HL-60 (cell line): ENCODE results near the gene OTOL1.

Experiments
- DNase-seq, 2 experiments: peaks; one replicate each; pipeline ENCODE4 v3.0.0-alpha.2; 2010 to 2020; ENCODE audit warnings: low read depth in 1 of 2, low spot score in 1 of 2
- H3K27ac ChIP-seq: fragments of 250-450 bp; sonication (Bioruptor Pico); replicated peaks from 2 replicates; pipeline ENCODE4 v1.5.1; 2020; ENCODE audit warnings: mild to moderate bottlenecking, moderate library complexity
- H3K27me3 ChIP-seq: fragments of 250-450 bp; sonication (Bioruptor Pico); 2 replicates; pipeline ENCODE4 v1.5.1; 2021; ENCODE audit warnings: mild to moderate bottlenecking, moderate library complexity; ENCODE audit not compliant: insufficient read depth, poor library complexity, severe bottlenecking
- H3K4me3 ChIP-seq: replicated peaks from 2 replicates; pipeline ENCODE4 v1.5.1; 2011; ENCODE audit warnings: mild to moderate bottlenecking, control low read depth, low read length; ENCODE audit not compliant: insufficient read depth
- CTCF ChIP-seq: IDR thresholded peaks from one replicate; pipeline ENCODE4 v1.5.1; 2011; ENCODE audit warnings: low read length, control low read depth, inconsistent platforms; ENCODE audit not compliant: insufficient read depth
- GABPA ChIP-seq: IDR thresholded peaks from 2 replicates; pipeline ENCODE4 v1.6.1; 2012; ENCODE audit warnings: low read depth
- POLR2AphosphoS5 ChIP-seq: IDR thresholded peaks from 2 replicates; pipeline ENCODE4 v1.6.1; 2012; ENCODE audit warnings: low read depth
- SPI1 ChIP-seq: IDR thresholded peaks from 2 replicates; pipeline ENCODE4 v1.6.1; 2012; ENCODE audit warnings: low read depth, mild to moderate bottlenecking, borderline replicate concordance
- TF ChIP-seq, protein P1 (sequence below): IDR thresholded peaks from 2 replicates; pipeline ENCODE4 v1.6.1; 2012; ENCODE audit warnings: low read depth; ENCODE audit not compliant: insufficient replicate concordance

Gene OTOL1

DNA sequence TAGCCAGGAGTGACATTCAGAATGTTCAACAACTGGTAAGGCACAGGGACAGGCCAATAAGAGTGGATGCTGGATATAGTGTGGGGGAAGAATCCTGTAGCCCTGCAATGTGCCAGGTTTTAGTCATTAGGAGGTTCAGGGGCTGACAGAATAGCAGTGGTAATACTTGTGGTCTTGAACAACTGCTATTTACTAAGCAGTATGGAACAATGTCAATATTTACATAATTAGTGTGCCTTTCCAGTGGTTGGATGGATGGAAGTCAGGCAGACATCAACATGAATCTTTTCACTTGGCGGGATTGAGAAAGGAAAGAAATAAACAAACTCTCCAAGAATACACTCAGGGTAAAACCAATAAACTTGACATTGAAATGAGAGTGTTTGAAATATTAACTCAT lies 55.1 kb downstream of the OTOL1 start:
- Histone ChIP-seq H3K27me3 (no peaks in the 10 kb centered on the region), H3K27ac (no peak overlapping the region), H3K4me3 (no peak overlapping the region)
- TF ChIP-seq POLR2AphosphoS5 (no peak), SPI1 (no peak), GABPA (no peak), CTCF (no peak)
- TF ChIP-seq, protein P1, sequence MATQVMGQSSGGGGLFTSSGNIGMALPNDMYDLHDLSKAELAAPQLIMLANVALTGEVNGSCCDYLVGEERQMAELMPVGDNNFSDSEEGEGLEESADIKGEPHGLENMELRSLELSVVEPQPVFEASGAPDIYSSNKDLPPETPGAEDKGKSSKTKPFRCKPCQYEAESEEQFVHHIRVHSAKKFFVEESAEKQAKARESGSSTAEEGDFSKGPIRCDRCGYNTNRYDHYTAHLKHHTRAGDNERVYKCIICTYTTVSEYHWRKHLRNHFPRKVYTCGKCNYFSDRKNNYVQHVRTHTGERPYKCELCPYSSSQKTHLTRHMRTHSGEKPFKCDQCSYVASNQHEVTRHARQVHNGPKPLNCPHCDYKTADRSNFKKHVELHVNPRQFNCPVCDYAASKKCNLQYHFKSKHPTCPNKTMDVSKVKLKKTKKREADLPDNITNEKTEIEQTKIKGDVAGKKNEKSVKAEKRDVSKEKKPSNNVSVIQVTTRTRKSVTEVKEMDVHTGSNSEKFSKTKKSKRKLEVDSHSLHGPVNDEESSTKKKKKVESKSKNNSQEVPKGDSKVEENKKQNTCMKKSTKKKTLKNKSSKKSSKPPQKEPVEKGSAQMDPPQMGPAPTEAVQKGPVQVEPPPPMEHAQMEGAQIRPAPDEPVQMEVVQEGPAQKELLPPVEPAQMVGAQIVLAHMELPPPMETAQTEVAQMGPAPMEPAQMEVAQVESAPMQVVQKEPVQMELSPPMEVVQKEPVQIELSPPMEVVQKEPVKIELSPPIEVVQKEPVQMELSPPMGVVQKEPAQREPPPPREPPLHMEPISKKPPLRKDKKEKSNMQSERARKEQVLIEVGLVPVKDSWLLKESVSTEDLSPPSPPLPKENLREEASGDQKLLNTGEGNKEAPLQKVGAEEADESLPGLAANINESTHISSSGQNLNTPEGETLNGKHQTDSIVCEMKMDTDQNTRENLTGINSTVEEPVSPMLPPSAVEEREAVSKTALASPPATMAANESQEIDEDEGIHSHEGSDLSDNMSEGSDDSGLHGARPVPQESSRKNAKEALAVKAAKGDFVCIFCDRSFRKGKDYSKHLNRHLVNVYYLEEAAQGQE: no peak
- no peak for DNase-seq

GRCh38 chr3:161552984-161553560 lies 56.5 kb downstream of the OTOL1 start:
- no peak overlapping the region for H3K27ac ChIP-seq
- TF ChIP-seq, protein P1: no peak
- TF ChIP-seq CTCF (no peak), GABPA (no peak), POLR2AphosphoS5 (no peak), SPI1 (no peak)
- H3K27me3 ChIP-seq: no peaks in the 10 kb centered on the region
- DNase-seq: no peak
- H3K4me3 ChIP-seq: no peak overlapping the region
